GM19455 (cell line): ENCODE measurements around the gene PLOD1.
"Not testable (repeated sequence)": the region's sequence is repeated elsewhere in the genome, so short reads cannot be mapped to it uniquely, and the experiment has no call there.

Source experiments
- ATAC-seq: cut with Tn5 transposase; IDR thresholded peaks from one replicate; pipeline ENCODE4 v1.9.1; 2021; ENCODE audit not compliant: unreplicated experiment

Gene PLOD1

DNA sequence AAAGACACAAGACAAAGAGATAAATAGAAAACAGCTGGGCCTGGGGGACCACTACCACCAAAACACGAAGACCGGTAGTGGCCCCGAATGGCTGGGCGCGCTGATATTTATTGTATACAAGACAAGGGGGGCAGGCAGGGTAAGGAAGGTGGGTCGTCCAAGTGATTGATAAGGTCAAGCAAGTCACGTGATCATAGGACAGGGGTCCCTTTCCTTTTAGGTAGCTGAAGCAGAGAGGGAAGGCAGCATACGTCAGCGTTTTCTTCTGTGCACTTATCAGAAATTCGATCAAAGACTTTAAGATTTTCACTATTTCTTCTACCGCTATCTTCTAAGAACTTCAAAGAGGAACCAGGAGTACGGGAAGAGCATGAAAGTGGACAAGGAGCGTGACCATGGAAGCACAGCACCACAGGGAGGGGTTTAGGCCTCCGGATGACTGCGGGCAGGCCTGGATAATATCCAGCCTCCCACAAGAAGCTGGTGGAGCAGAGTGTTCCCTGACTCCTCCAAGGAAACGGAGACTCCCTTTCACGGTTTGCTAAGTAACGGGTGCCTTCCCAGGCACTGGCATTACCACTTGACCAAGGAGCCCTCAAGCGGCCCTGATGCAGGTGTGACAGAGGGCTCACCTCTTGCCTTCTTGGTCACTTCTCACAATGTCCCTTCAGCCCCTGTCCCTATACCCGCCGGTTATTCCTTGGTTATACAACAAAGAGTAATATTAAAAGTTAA, 21.9 kb upstream of the PLOD1 start:
- ATAC-seq, result not testable (repeated sequence)

- ATAC-seq, result no peak
Observed at GRCh38 chr1:11913291-11913690, 21.2 kb upstream of the PLOD1 start.

DNA sequence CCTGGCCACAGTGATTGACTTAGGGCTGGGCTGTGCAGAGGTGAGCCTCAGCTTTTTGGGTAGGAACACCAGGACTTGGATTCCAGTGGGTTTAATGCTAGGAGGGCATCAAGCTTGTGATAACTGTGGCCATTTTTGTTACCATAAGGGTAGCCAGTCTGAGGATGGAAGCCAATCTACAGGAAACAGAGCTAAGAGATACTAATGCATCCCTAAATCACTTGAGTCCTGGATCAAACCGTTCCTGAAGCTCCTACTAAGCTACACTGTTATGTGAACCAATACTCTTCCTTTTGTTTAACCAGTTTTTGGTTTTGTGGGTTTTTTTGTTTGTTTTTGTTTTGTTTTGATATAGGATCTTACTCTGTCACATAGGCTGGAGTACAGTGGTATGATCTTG, 20.5 kb upstream of the PLOD1 start:
- ATAC-seq, result no peak

DNA sequence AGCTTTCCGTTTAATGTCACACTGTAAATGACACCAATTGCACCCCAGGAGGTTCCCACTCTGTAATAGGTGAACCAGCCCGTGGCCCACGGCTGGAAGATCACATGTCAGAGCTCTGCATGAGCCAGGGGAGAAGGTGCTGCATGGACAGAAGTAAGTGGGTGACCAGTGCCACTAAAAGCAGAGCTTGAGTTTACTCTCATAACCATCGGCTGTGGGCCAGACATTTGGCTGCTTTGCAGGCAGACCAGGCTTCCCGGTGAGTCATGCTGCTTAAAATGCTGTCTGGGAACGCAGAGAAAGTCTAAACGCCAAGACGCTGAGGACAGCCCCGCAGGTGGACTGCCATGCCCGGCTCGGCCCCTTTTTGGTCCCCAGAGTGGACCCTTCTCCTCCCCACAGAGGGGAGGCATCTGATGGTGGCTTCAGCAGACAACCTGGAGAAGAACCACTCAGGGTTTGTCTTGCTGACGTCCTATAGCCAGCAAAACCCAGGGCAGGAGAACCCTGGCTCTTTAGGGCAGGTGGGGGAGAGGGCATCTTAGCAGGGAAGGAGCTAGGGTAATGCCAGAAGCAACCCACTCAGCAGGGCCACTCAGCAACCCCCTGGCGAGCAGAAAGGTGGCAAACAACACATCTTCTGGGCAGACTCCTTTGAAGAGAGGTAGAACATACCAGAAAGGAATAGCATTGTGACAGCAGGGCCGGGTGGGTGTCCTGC, 15.6 kb upstream of the PLOD1 start:
- no peak for ATAC-seq

GRCh38 chr1:11919621-11920020, 14.9 kb upstream of the PLOD1 start:
- no peak for ATAC-seq

GRCh38 chr1:11920239-11920903, 14.1 kb upstream of the PLOD1 start:
- ATAC-seq, result no peak

GRCh38 chr1:11921022-11921421, 13.5 kb upstream of the PLOD1 start:
- no peak for ATAC-seq

GRCh38 chr1:11923069-11923826, 11.3 kb upstream of the PLOD1 start:
- ATAC-seq, result no peak

- no peak for ATAC-seq
Observed at GRCh38 chr1:11923827-11924113, 10.7 kb upstream of the PLOD1 start.

GRCh38 chr1:11924334-11925195, 10.0 kb upstream of the PLOD1 start:
- no peak for ATAC-seq

GRCh38 chr1:11925196-11925937, 9.2 kb upstream of the PLOD1 start:
- not testable (repeated sequence) for ATAC-seq

DNA sequence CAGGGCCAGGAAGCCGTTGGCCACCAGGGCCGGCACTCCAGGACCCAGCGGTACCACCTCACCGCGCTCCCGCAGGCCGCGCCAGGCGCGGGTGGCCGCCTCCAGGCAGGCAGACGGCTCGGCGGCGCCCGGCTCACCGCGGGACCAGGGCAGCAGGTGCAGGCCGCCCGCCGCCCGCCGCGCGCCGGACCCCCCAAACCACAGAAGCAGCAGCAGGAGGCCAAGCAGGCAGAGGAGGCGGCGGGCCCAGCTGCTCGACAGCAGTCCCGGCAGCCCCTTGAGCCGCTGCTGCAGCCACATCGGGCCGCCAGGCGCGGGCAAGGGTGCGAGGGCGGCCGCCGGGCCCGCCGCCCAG, 8.6 kb upstream of the PLOD1 start:
- peak; percentile 24 for ATAC-seq

GRCh38 chr1:11927866-11928592, 6.5 kb upstream of the PLOD1 start:
- no peak for ATAC-seq

GRCh38 chr1:11929849-11930248, 4.7 kb upstream of the PLOD1 start:
- ATAC-seq, result no peak

- ATAC-seq, result no peak
Observed at GRCh38 chr1:11930571-11931445, 3.7 kb upstream of the PLOD1 start.

DNA sequence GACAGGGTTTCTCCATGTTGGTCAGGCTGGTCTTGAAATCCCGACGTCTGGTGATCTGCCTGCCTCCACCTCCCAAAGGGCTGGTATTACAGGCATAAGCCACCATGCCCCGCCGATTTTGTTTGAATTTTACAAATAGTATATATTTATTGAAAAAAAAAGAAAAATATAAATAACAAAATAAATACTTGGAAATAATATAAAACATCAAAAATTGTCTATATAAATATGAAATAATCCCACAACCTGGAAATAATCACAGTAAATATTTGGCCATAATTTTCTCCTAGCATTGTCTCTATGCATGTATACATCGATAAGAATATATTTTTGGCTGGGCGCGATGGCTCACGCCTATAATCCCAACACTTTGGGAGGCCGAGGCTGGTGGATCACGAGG, 2.7 kb upstream of the PLOD1 start:
- no peak for ATAC-seq

- ATAC-seq, result no peak
Observed at GRCh38 chr1:11935057-11935412, 518 bp downstream of the PLOD1 start.

GRCh38 chr1:11935733-11936132, 1.2 kb downstream of the PLOD1 start:
- ATAC-seq, result not testable (repeated sequence)
